ENCODE measurements around the gene ZSWIM6.

ZSWIM6 gene

DNA sequence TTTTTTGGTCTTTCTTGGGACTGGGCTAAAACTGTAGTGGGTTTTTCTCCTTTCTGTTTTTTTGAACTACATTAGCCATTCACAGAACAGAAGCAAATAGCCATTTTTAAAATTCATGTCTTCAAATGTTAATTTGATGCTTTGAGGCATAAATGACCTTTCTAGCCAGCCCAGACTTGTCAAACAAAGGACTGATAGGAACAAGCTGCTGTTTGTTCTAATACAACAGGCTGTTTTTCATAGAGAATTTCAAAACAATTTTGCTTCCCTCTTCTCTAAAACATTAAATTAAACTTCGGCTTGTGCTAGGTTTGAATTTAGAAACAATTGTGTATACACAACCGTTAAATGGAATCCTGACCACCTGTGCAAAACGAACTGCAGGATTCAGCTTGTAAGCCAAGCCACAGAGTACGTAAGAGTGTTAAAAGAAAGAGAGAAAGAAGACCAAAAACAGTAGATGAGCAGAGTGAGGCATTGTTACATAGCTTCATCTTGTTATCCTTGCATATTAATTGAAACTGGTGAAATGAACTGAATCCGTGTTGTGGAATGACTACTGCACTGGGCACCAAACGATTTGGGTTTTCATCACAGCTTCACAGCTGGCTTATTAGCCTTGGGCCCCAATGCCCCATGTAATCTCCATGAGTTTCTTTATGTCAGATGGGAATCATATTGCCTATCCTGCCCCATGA is 100.0 kb downstream of the ZSWIM6 start:
- in situ Hi-C loops (cut with MboI; ENCODE audit: low sequenced_read_pairs) = no loop called here

DNA sequence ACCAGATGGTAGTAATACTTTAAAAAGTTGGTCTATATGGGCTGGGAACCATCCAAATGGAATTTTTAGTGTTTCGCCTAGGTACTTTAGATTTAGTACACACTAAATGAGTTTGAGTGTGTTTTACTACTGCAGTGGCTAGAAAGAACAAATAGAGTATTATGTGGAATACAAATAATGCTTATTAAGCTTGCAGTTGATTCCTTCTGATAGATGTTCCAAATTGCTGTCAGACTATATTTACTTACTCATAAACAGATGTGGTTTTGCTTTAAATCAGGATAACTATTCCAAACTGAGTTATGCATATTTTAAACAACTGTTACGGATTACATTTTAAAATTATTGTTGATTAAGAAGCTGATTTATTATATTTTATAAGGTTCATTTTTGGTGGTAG is 103.3 kb downstream of the ZSWIM6 start:
- in situ Hi-C loops (cut with MboI; ENCODE audit: low sequenced_read_pairs) = no loop called here

- in situ Hi-C loops (cut with MboI; ENCODE audit: low sequenced_read_pairs) = no loop called here
These were observed 106.4 kb downstream of the ZSWIM6 start for GRCh38 chr5:61438298-61438970.

- in situ Hi-C loops (cut with MboI; ENCODE audit: low sequenced_read_pairs) = no loop called here
These were observed 108.0 kb downstream of the ZSWIM6 start for GRCh38 chr5:61440086-61440485.

- in situ Hi-C loops (cut with MboI; ENCODE audit: low sequenced_read_pairs) = no loop called here
These were observed 108.5 kb downstream of the ZSWIM6 start for GRCh38 chr5:61440596-61440995.

DNA sequence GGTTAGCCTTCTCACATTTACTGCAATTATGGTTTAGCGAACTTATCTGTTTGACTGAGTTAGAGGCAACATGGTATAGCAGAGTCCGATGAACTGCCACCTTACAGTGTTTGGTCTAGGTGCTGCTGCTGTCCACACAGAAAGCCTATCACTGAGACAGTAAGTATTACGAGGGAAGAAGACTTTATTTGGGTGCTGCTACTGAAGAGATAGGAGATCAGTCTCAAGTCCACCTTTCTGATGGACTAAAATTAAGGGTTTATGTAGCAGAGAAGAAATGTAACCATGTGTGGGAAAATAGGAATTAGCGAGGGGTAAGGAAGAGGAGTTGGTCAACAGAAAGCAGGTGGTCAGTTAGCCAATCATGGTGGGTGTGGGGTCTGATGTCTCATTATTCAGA is 109.7 kb downstream of the ZSWIM6 start:
- in situ Hi-C loops (cut with MboI; ENCODE audit: low sequenced_read_pairs) = no loop called here

DNA sequence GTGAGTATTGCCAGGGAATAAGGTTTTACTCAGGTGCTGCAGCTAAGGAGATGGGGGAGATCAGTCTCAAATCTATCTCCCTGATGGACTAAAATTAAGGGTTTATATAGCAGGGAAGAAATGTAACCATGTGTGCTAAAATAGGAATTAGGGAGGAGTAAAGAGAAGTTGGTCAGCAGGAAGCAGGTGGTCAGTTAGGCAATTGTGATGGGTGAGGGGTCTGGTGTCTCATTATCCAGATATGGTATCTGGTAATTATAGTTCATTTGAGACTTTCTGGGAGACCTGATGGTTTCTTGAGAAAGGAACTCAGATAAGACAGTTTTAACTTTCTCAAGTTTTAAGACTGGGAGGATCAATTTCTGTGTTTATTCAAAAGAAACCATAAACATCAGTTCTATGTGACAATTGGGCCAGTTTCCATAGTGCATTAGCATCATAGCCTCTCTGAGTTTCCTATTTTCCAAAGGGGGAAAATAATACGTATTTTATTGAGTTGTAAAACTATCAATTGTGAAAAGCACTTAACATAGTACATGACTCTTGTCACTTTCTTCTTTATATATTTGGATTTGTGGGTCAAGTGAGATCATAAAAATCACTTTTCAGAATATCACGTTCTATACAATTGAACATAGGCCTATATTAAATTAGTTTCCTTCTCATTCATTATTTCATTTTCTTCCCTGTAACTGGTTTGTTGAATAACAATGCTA is 115.9 kb downstream of the ZSWIM6 start:
- in situ Hi-C loops (cut with MboI; ENCODE audit: low sequenced_read_pairs) = no loop called here

DNA sequence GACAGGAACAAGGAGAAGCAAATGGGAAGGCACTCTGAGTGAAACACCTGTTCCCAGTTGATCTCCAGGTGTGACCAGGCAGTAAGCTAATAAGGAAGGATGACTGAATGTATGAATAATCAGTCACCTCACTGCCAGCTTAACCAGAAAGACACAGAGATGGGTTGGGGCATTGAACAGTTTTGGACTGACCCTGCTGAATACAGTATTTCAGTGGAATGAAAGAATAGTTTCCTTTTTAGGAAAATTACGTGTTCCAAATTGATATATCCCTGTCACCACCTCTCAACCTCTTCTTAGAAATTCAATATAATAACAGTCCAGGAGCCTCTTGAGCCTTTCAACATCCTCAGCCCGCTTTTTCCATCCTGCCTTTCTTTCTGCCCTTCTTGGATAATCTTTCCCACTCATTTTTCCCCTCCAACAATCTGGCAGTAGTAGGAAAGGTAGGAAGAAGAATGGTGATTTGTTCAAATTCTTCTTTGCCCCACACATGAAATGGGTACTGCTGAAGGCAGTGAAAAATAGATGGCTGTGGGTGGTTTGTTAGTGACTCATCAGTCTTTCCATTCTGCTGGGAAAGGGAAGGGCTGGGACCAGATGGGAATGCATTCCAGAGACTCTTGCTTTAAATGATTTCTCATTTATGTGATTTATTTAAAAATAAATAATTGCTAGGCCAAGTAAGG is 117.9 kb downstream of the ZSWIM6 start:
- in situ Hi-C loops (cut with MboI; ENCODE audit: low sequenced_read_pairs) = no loop called here

DNA sequence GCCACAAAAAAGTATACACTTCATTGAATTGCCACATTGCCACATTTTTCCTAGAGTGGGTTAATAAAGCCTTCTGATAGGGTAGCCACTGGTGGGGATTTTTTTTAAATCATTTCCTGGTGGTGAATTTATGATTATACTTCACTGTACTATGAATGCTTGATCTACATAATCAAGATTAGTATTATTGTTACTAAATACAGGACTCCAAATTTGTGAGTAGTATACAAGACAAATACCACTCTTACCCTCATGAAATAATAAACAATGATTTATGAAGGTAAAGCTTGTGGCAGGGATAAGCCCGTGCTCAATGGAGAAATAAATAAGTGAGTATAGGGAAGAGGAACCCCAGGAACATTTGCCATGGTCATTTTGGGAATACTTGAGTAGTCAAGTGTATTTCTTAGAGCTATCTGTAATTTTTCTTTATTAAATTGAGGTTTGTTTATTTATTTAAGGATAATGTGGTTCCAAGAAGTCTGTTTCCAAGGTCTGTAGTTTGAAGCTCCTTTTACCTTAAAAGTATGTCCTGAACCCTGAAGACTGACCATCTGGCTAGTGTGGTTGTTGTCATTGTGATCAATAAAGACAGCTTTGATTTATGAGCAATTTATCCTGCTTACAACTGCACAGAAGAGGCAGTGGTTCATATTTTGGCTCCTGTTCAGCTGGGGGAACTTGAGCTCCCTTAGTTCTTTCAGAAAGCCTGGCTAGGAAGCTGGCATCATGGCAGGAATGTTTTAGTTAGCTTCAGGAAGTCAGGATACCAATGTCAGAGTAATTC is 118.6 kb downstream of the ZSWIM6 start:
- in situ Hi-C loops (cut with MboI; ENCODE audit: low sequenced_read_pairs) = no loop called here

DNA sequence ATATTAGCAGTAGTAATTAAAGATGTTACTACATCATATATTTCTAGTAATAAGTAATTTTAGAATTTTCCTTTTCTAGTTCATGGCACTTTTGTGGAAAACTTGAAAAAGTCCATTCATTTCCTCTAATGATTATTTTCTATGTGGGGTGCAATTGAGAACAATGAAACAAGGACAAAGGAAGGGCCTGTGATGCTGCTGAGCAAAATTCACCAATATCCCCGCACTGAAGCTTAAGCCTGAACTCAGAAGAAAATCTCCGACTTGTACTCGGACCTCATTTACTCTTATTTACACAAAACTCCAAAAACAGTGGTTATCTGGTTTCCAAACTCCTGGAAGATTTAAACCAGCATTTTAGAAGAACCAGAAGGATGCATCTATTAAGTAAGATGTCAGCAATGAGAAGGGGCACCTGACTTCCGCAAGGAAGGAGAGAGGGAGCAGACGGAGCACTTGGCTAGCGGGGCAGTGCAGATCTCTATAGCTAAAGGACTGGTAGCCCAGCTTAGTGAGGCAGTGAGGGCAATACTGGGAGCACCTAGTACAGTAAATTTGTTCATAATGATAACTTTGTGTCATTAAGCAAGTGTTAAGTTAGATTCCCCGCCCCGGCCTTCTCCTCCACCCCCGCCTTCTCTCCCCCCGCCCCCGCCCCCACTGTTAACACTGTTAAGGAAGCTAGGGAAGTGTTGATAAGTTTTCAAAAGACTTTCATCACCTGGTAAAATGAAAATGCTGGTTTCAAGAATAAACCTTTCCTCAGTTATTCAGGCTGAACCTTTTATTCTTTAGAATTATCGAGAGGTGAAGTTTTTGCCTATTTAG is 123.3 kb downstream of the ZSWIM6 start:
- in situ Hi-C loops (cut with MboI; ENCODE audit: low sequenced_read_pairs) = no loop called here

- in situ Hi-C loops (cut with MboI; ENCODE audit: low sequenced_read_pairs) = no loop called here
These were observed 128.4 kb downstream of the ZSWIM6 start for GRCh38 chr5:61460471-61460870.

DNA sequence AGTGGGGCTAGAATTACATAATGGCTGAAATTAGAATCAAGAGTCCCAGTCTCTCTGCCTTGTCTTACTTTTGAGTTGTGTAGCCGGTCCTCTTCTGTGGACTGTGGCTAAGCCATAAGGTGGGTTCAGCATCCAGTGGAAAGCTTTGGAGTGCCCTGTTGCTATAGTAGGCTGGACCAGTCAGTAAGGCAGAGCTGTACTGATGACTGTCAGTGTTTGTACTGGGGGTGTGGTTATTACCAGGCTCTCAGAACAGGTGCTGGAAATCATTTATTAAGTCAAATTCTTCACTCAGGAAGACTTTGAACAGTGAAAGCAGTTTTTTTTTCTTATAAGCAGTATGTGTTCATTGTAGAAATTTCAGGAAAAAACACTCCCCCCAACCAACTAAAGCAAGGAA is 129.4 kb downstream of the ZSWIM6 start:
- in situ Hi-C loops (cut with MboI; ENCODE audit: low sequenced_read_pairs) = no loop called here

DNA sequence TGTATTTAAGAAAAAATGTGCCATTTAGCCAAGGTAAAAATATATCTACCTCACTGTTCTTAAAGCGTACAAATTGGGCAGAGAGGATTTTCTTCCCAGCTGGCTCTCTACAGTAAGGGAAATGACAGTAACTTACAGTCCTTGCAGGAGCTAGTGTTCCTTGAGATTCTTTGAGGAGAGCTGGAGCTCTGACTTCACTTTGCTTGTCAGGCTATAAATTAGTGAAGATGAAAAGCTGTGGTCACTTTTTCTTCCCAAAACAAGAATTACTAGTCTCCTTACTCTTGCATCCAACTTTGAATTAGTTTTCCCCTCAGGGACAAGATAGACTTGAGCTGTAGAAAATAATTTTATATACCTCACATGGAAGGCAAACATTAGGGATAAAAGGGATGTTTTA is 129.9 kb downstream of the ZSWIM6 start:
- in situ Hi-C loops (cut with MboI; ENCODE audit: low sequenced_read_pairs) = no loop called here

GRCh38 chr5:61463596-61463995 is 131.5 kb downstream of the ZSWIM6 start:
- in situ Hi-C loops (cut with MboI; ENCODE audit: low sequenced_read_pairs) = no loop called here

GRCh38 chr5:61464512-61464911 is 132.5 kb downstream of the ZSWIM6 start:
- in situ Hi-C loops (cut with MboI; ENCODE audit: low sequenced_read_pairs) = no loop called here

DNA sequence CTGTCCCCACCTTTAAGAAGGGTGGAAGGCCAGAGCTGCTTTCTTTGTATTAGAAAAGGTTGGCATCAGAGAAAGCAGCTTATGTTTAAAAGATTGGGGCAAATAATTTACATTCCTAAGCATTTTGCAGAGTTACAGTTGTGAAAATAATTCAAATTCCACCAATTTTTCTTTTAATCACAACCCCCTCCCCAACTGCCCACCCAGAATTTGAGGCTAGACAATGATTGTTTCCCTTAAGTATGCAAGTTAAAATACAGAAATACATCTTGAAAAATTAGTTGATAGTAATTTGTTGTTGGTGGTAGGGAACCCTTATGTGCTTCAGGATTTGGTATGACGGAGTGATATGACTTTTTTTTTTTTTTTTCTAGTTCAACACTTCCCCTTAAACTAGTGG is 133.0 kb downstream of the ZSWIM6 start:
- in situ Hi-C loops (cut with MboI; ENCODE audit: low sequenced_read_pairs) = no loop called here

DNA sequence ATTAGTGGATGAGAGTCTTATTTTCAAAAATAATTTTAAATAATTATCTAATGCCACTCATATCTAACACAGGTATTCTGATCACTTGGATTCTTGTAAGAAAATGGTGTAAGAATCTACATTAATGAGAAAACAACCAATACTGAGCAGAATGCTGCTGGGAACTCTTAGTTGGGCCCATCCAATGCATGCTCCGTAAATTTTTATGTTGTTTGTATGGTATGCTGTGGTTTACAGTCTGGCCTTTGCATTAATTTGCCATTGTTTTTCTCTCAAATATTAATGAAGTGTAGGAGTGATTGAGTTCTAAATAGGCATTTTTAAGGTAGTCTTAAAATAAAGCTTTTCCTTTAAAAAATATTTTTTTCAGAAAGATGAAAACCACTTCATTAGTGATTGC is 133.4 kb downstream of the ZSWIM6 start:
- in situ Hi-C loops (cut with MboI; ENCODE audit: low sequenced_read_pairs) = no loop called here

DNA sequence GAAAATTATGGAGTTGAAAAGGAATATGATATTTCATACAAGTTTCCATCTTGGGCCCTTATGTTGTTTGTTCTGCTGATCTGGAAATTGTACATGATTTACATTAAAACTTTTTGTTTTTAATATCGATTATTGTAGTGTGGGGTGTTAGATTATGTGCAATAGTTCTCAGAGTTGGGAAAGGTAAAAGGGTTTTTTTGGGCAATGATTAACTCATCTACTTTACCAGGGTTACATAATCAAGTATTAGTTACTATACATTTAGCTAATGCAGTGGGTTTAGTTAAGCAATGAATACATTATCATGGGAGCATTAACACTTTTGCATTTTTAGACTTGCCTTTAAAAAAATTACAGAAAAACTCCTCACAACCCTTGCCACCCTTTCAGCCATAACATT is 134.0 kb downstream of the ZSWIM6 start:
- in situ Hi-C loops (cut with MboI; ENCODE audit: low sequenced_read_pairs) = no loop called here

- in situ Hi-C loops (cut with MboI; ENCODE audit: low sequenced_read_pairs) = no loop called here
These were observed 135.9 kb downstream of the ZSWIM6 start for GRCh38 chr5:61467766-61468482.
